Fibroblast of the aortic adventitia (primary cell): ENCODE results near the gene TMCO6. TPM values are rescaled to one million over a fixed set of nuclear protein-coding genes. Genes with fewer than 3 reads are reported as not detected.
A peak's percentile ranks its signal among the peaks of the same experiment; 100 is the strongest.
"Not testable (repeated sequence)": the region's sequence is repeated elsewhere in the genome, so short reads cannot be mapped to it uniquely, and the experiment has no call there.

Source experiments
- DNase-seq: peaks from one replicate; pipeline ENCODE4 v3.0.0-alpha.2; 2010; ENCODE audit warnings: low read depth
- H3K4me3 ChIP-seq: 2 replicates; pipeline ENCODE4 v1.5.1; 2011; ENCODE audit warnings: low read depth, mild to moderate bottlenecking, control low read depth, low read length, moderate library complexity
- total RNA-seq: library from RNA; depleted of rRNA; stranded (reverse); fragments of >200 nt; gene quantifications from 2 replicates; pipeline ENCODE4 v1.2.3, GENCODE V29; 2012; ENCODE audit warnings: low replicate concordance
- TF ChIP-seq, protein P1 (sequence below): IDR thresholded peaks from 2 replicates; pipeline ENCODE4 v1.5.1; 2011; ENCODE audit warnings: mild to moderate bottlenecking, low read length, control low read depth, inconsistent platforms; ENCODE audit not compliant: insufficient read depth

The TMCO6 gene
- total RNA-seq, 1 donor: 21.1 TPM

DNA sequence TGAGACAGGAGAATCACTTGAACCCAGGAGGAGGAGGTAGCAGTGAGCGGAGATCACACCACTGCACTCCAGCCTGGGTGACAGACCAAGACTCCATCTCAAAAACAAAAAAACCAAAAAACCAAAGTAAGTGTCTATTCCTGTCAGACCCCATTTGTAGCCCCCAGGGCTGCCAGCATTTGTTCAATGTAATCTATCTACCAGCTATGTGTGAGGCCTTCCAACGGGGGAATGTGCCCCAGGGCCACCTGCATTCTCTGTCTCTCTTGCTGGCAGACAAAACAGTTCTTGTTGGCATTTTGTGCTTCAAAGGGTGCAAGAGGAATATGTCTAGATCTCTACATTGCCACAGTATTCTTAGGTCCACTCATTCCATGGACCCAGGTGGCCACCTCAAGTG lies 40.4 kb upstream of the TMCO6 start:
- no peak for DNase-seq
- H3K4me3 ChIP-seq: no peak overlapping the region
- TF ChIP-seq, protein P1, sequence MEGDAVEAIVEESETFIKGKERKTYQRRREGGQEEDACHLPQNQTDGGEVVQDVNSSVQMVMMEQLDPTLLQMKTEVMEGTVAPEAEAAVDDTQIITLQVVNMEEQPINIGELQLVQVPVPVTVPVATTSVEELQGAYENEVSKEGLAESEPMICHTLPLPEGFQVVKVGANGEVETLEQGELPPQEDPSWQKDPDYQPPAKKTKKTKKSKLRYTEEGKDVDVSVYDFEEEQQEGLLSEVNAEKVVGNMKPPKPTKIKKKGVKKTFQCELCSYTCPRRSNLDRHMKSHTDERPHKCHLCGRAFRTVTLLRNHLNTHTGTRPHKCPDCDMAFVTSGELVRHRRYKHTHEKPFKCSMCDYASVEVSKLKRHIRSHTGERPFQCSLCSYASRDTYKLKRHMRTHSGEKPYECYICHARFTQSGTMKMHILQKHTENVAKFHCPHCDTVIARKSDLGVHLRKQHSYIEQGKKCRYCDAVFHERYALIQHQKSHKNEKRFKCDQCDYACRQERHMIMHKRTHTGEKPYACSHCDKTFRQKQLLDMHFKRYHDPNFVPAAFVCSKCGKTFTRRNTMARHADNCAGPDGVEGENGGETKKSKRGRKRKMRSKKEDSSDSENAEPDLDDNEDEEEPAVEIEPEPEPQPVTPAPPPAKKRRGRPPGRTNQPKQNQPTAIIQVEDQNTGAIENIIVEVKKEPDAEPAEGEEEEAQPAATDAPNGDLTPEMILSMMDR: no peak

- no peak for DNase-seq
- TF ChIP-seq, protein P1: no peak
- no peak overlapping the region for H3K4me3 ChIP-seq
These were observed 39.2 kb upstream of the TMCO6 start for GRCh38 chr5:140600096-140600495.

DNA sequence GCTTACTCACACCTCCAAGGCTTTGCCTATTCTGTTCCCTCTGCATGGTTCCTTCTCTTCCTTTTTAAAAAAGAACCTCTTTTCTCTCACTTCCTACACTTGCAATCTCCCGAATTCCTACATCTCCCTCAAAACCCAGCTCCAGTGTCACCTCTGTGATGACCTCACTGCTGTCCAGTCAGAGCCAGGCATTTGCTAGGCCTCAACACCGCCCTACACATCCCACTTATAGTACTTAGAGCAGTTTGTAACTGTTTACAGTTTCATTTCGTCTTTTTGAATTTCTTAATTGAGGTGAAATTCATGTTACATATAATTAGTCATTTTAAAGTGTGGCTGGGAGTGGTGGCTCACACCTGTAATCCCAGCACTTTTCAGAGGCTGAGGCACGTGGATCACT lies 37.1 kb upstream of the TMCO6 start:
- H3K4me3 ChIP-seq: no peak overlapping the region
- TF ChIP-seq, protein P1: no peak
- DNase-seq: no peak

DNA sequence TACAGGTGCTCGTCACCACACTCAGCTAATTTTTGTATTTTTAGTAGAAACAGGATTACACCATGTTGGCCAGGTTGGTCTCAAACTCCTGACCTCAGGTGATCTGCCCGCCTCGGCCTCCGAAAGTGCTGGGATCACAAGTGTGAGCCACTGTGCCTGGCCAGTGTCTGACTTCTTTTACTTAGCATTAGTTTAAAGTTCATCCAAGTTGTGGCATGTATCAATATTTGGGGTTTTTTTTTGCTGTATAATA lies 35.9 kb upstream of the TMCO6 start:
- H3K4me3 ChIP-seq, DNase-seq: not testable (repeated sequence)

DNA sequence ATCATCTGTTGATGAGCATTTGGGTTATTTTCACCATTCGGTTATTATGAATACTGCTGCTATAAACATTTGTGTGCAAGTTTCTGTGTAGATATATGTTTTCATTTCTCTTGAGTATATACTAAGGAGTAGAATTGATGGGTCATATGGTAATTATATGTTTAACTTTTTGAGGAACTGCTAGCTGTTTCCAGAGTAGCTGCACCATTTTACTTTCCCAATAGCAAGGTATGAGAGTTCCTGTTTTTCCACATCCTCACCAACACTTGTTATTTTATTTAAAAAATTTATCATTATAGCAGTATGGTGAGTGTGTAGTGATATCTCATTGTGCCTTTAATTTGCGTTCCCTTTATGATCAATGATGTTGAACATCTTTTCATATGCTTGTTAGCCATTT lies 35.5 kb upstream of the TMCO6 start:
- no peak for DNase-seq
- H3K4me3 ChIP-seq: no peak overlapping the region
- TF ChIP-seq, protein P1: no peak

DNA sequence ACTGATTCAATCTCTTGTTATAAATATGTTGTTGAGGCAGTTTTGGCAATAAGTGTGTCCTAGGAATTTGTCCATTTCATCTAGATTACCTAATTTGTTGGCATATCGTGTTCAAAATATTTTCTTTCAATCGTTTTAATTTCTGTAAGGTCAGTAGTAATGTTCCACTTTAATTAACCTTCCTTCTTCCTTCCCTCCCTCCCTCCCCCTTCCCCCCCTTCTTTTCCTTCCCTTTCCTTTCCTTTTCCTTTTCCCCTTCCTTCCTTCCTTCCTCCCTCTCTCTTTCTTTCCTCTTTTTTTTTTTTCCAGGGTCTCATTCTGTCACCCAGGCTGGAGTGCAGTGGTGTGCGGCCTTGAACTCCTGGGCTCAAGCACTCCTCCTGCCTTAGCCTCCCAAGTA lies 33.4 kb upstream of the TMCO6 start:
- peak; percentile 53 for DNase-seq
- H3K4me3 ChIP-seq: no peak overlapping the region
- TF ChIP-seq, protein P1: no peak

DNA sequence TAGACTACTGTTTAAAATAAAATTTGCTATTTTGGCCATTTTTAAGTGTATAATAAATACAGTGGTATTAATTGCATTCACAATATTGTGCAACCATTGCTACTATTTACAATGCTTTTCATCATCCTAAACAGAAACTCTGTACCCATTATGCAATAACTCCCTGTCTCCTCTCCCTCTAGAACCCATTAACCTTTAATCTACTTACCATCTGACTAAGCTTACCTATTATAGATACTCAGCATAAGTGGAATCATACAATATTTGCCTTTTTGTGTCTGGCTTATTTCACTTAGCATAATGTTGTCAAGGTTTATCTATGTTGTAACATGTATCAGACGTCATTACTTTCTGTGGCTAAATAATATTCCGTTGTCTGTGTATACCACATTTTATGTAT lies 32.2 kb upstream of the TMCO6 start:
- TF ChIP-seq, protein P1: no peak
- no peak overlapping the region for H3K4me3 ChIP-seq
- peak; percentile 34 for DNase-seq

GRCh38 chr5:140608722-140609121 lies 30.5 kb upstream of the TMCO6 start:
- TF ChIP-seq, protein P1: no peak

More at GRCh38 chr5:140608722-140609121, 30.5 kb upstream of the TMCO6 start:
- no peak for DNase-seq
- no peak overlapping the region for H3K4me3 ChIP-seq
